AG09319 (cell line): ENCODE results near the gene HPS4.

Source experiments
- DNase-seq: peaks from one replicate; pipeline ENCODE4 v3.0.0-alpha.2; 2010; ENCODE audit warnings: low read depth; ENCODE audit errors: extremely low read depth
- CTCF ChIP-seq: IDR thresholded peaks from 2 replicates; pipeline ENCODE4 v1.5.1; 2011; ENCODE audit warnings: low read depth, mild to moderate bottlenecking, inconsistent platforms, low read length, moderate library complexity

HPS4 gene

GRCh38 chr22:26448334-26448733 lies 35.2 kb downstream of the HPS4 start:
- TF ChIP-seq CTCF: no peak
- no peak for DNase-seq

- no peak for DNase-seq
- TF ChIP-seq CTCF: no peak
Measured at GRCh38 chr22:26447584-26448329, 35.8 kb downstream of the HPS4 start.

DNA sequence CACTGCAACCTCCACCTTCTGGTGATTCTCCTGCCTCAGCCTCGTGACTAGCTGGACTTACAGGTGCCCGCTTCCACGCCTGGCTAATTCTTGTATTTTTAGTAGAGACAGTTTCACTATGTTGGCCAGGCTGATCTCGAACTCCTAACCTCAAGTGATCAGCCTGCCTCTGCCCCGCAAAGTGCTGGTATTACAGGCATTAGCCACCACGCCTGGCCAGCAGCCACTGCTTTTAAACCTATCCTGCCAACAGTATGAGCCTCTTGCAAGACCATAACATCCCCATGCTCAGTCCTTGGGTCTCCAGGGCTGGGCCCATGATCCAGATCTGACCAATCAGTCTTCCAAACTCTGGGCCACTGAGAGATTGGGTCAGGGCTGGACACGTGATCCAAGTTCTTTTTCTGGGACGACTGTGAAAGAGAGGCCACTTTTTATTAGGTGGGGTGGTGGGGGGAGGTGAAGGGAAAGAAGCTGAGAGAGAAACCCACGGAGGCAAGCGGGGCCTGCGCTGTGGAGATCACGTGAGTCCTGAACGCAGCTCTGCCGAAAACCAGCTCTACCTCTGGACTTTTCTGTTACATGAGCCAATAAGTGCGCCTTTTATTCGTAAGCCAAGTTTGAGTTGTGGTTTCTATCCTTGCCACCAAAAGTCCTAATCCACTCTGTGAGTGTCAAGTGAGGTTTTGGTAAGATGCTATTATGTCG lies 36.6 kb downstream of the HPS4 start:
- no peak for DNase-seq
- TF ChIP-seq CTCF: no peak

GRCh38 chr22:26445577-26446275 lies 37.9 kb downstream of the HPS4 start:
- no peak for DNase-seq
- no peak for TF ChIP-seq CTCF

DNA sequence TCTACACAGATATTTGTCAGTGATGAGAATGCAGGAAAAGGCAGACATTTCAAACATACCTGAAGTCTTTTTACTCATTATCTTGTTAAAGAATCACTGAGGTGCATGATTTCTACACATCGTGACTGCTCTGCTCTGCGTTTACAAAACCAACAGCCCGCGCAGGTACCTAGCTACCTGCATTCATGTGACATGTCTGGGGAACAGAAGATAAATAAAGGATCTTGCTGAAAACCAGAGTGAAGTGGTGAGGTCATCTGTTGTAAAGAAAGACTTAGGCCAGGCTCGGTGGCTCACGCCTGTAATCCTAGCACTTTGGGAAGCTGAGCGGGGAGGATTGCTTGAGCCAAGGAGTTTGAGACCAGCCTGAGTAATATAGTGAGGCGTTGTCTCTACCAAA lies 38.8 kb downstream of the HPS4 start:
- no peak for TF ChIP-seq CTCF
- DNase-seq: no peak

GRCh38 chr22:26443901-26444690 lies 39.5 kb downstream of the HPS4 start:
- DNase-seq: no peak
- TF ChIP-seq CTCF: no peak
